IMR-90 (cell line): ENCODE data around the gene NCS1. TPM values are rescaled to one million over a fixed set of nuclear protein-coding genes. Genes with fewer than 3 reads are reported as not detected.

Experiments used
- ATAC-seq: fragments of 200-7000 bp; cut with Tn5 transposase; 2 replicates; pipeline ENCODE4 v1.9.1; 2020; ENCODE audit warnings: low read depth, mild to moderate bottlenecking, moderate library complexity
- BruUV-seq: library from RNA; stranded (reverse); fragments of 400-500 nt; replicated peaks from 2 replicates; lab custom pipeline; 2021; lab: Mats Ljungman, UMichigan
- CTCF ChIA-PET: fragments of 300-600 bp; formaldehyde crosslinking; extraction: SDS; loops from one replicate; lab custom pipeline; 2021; ENCODE audit warnings: antibody characterized with exemption; lab: Yijun Ruan, JAX
- POLR2A ChIA-PET: fragments of 300-600 bp; sonication (Branson Sonifier 250); formaldehyde crosslinking; loops from one replicate; lab custom pipeline; 2022; ENCODE audit warnings: antibody characterized with exemption; ENCODE audit not compliant: unreplicated experiment; lab: Charles Lee
- DNase-seq: peaks from one replicate; pipeline ENCODE4 v3.0.0; 2013
- H2AFZ ChIP-seq: replicated peaks from 2 replicates; pipeline ENCODE3; 2013; ENCODE audit warnings: low read length, mild to moderate bottlenecking; ENCODE audit not compliant: poor library complexity
- H2AK5ac ChIP-seq: 2 replicates; pipeline ENCODE4 v1.6.1; 2013; ENCODE audit warnings: low read depth, low read length, inconsistent platforms
- H2AK9ac ChIP-seq: replicated peaks from 2 replicates; pipeline ENCODE3; 2013; ENCODE audit warnings: mild to moderate bottlenecking, low read depth, low read length, moderate library complexity; ENCODE audit not compliant: poor library complexity
- H2BK120ac ChIP-seq: 2 replicates; pipeline ENCODE4 v1.6.1; 2013; ENCODE audit warnings: low read depth, low read length, inconsistent platforms
- H2BK15ac ChIP-seq: 3 replicates; pipeline ENCODE4 v1.6.1; 2013; ENCODE audit warnings: low read depth, low read length, inconsistent platforms
- H2BK20ac ChIP-seq: 2 replicates; pipeline ENCODE4 v1.6.1; 2013; ENCODE audit warnings: low read depth, mild to moderate bottlenecking, inconsistent platforms, low read length, moderate library complexity
- H2BK5ac ChIP-seq: 2 replicates; pipeline ENCODE4 v1.6.1; 2013; ENCODE audit warnings: mild to moderate bottlenecking, low read depth, low read length, inconsistent platforms; ENCODE audit not compliant: poor library complexity, severe bottlenecking
- H3K14ac ChIP-seq: replicated peaks from 2 replicates; pipeline ENCODE4 v1.6.1; 2013; ENCODE audit warnings: low read depth, low read length, inconsistent platforms
- H3K18ac ChIP-seq: 2 replicates; pipeline ENCODE4 v1.6.1; 2013; ENCODE audit warnings: low read depth, low read length, control low read depth
- H3K23ac ChIP-seq: 2 replicates; pipeline ENCODE4 v1.6.1; 2013; ENCODE audit warnings: low read depth, low read length, inconsistent platforms
- H3K27ac ChIP-seq: 2 replicates; pipeline ENCODE4 v1.5.1; 2013; ENCODE audit warnings: mild to moderate bottlenecking, control low read depth, low read length; ENCODE audit not compliant: insufficient read depth
- H3K27me3 ChIP-seq: 2 replicates; pipeline ENCODE4 v1.6.1; 2013; ENCODE audit warnings: low read length; ENCODE audit not compliant: control insufficient read depth, insufficient read depth
- H3K36me3 ChIP-seq: 2 replicates; pipeline ENCODE4 v1.6.1; 2013; ENCODE audit warnings: low read length, mixed read lengths; ENCODE audit not compliant: control insufficient read depth, insufficient read depth
- H3K4ac ChIP-seq: 2 replicates; pipeline ENCODE4 v1.6.1; 2013; ENCODE audit warnings: low read depth, low read length, inconsistent platforms
- H3K4me1 ChIP-seq: 2 replicates; pipeline ENCODE4 v1.6.1; 2013; ENCODE audit warnings: low read length, mixed read lengths; ENCODE audit not compliant: control insufficient read depth, insufficient read depth
- H3K4me2 ChIP-seq: 2 replicates; pipeline ENCODE4 v1.6.1; 2013; ENCODE audit warnings: low read depth, mild to moderate bottlenecking, control low read depth, low read length, moderate library complexity
- H3K4me3 ChIP-seq: 2 replicates; pipeline ENCODE4 v1.5.1; 2013; ENCODE audit warnings: low read depth, mild to moderate bottlenecking, control low read depth, low read length, moderate library complexity; ENCODE audit not compliant: insufficient read depth
- H3K56ac ChIP-seq: 2 replicates; pipeline ENCODE4 v1.6.1; 2013; ENCODE audit warnings: low read length, inconsistent platforms; ENCODE audit not compliant: insufficient read depth; ENCODE audit errors: extremely low read depth
- H3K79me1 ChIP-seq, 2 experiments: 2 replicates each; pipeline ENCODE4 v1.6.1; 2013; ENCODE audit warnings: low read length in 2 of 2, inconsistent platforms in 1 of 2, low read depth in 1 of 2
- H3K9ac ChIP-seq: 2 replicates; pipeline ENCODE4 v1.6.1; 2013; ENCODE audit warnings: low read depth, low read length, control low read depth
- H3K9me1 ChIP-seq: 2 replicates; pipeline ENCODE4 v1.6.1; 2013; ENCODE audit warnings: low read length, inconsistent platforms; ENCODE audit not compliant: insufficient read depth
- H3K9me3 ChIP-seq: 2 replicates; pipeline ENCODE4 v1.6.1; 2013; ENCODE audit warnings: low read length; ENCODE audit not compliant: control insufficient read depth, insufficient read depth
- H4K20me1 ChIP-seq: 2 replicates; pipeline ENCODE4 v1.6.1; 2013; ENCODE audit warnings: low read length, inconsistent platforms; ENCODE audit not compliant: insufficient read depth
- H4K5ac ChIP-seq: 2 replicates; pipeline ENCODE4 v1.6.1; 2013; ENCODE audit warnings: mild to moderate bottlenecking, low read depth, low read length, control low read depth
- H4K8ac ChIP-seq, 2 experiments: 2 replicates each; pipeline ENCODE4 v1.6.1; 2013; ENCODE audit warnings: low read depth in 2 of 2, low read length in 2 of 2, control low read depth in 1 of 2, inconsistent platforms in 1 of 2
- H4K91ac ChIP-seq: 2 replicates; pipeline ENCODE4 v1.6.1; 2013; ENCODE audit warnings: low read depth, low read length, inconsistent platforms; ENCODE audit not compliant: insufficient read depth
- BHLHE40 ChIP-seq: fragments of 150-350 bp; IDR thresholded peaks from 2 replicates; pipeline ENCODE4 v1.6.1; 2016; ENCODE audit warnings: mild to moderate bottlenecking, low read depth, low read length
- CHD1 ChIP-seq: IDR thresholded peaks from 2 replicates; pipeline ENCODE4 v1.6.1; 2012; ENCODE audit warnings: low read depth, low read length, improper control_type of control experiment
- CTCF ChIP-seq: conservative IDR thresholded peaks from 2 replicates; pipeline ENCODE4 v1.5.1; 2012; ENCODE audit warnings: mild to moderate bottlenecking, low read depth, low read length, improper control_type of control experiment
- FOS ChIP-seq: fragments of 150-350 bp; IDR thresholded peaks from 2 replicates; pipeline ENCODE4 v1.6.1; 2016; ENCODE audit warnings: low read depth, low read length
- NFE2L2 ChIP-seq: fragments of 150-350 bp; IDR thresholded peaks from 2 replicates; pipeline ENCODE4 v1.6.1; 2016; ENCODE audit warnings: low read depth, mild to moderate bottlenecking, low read length
- RAD21 ChIP-seq: IDR thresholded peaks from 2 replicates; pipeline ENCODE4 v1.6.1; 2012; ENCODE audit warnings: low read length, improper control_type of control experiment
- RCOR1 ChIP-seq: IDR thresholded peaks from 2 replicates; pipeline ENCODE4 v1.6.1; 2012; ENCODE audit warnings: mild to moderate bottlenecking, low read length, improper control_type of control experiment; ENCODE audit not compliant: insufficient replicate concordance
- WGBS, 2 experiments: methylation state at CpG; one replicate each; pipeline versions ENCODE4 v1.1.5 to v1.1.7; 2013; ENCODE audit warnings: missing lambda C conversion rate in 2 of 2; ENCODE audit not compliant: insufficient read length in 1 of 2; ENCODE audit errors: extremely low coverage in 2 of 2; 5-methylcytosine and 5-hydroxymethylcytosine counted together
- dilution Hi-C: fragments of 300-500 bp; cut with HindIII; formaldehyde crosslinking; loops from one replicate; pipeline ENCODE4 v1.14.3; 2018; ENCODE audit warnings: low sequenced_read_pairs; ENCODE audit not compliant: unreplicated experiment
- in situ Hi-C: fragments of 300-500 bp; cut with MboI; formaldehyde crosslinking; loops from 3 replicates; pipeline ENCODE4 v1.14.3; 2019; ENCODE audit warnings: low sequenced_read_pairs, inconsistent platforms, mixed read lengths
- intact Hi-C: fragments of 100-400 bp; cut with micrococcal nuclease; formaldehyde crosslinking; loops from 2 replicates; pipeline ENCODE4 v1.10.0; 2022
- polyA plus RNA-seq, 3 experiments: library from polyadenylated mRNA; depleted of rRNA; stranded (reverse); fragments of >200 nt; gene quantifications; 2 replicates each; pipeline ENCODE4 v1.2.3, GENCODE V29; 2012; ENCODE audit warnings: low replicate concordance in 1 of 3
- total RNA-seq: library from RNA; depleted of rRNA; stranded (reverse); fragments of >200 nt; gene quantifications from 2 replicates; pipeline ENCODE4 v1.2.3, GENCODE V29; 2012; rRNA removed

Gene NCS1
- total and polyA plus RNA-seq, 2 of the 4 experiments (the other 2 are of a cell fraction) = 41.0 to 60.5 TPM

GRCh38 chr9:130286072-130286770 is 114.0 kb downstream of the NCS1 start:
- Histone ChIP-seq H3K9ac (no peak overlapping the region), H4K20me1 (no peaks in the 10 kb centered on the region), H4K91ac (no peak overlapping the region), H3K27ac (no peak overlapping the region), H3K4me3 (no peak overlapping the region), H3K56ac (no peak overlapping the region), H3K9me1 (peaks cover 3% of the 10 kb centered on the region), H3K9me3 (no peaks in the 10 kb centered on the region; the same call in 1 of the 2 replicates), H3K27me3 (peaks cover 86% of the 10 kb centered on the region), H2AK5ac (no peak overlapping the region), H3K18ac (no peak overlapping the region), H3K36me3 (no peaks in the 10 kb centered on the region), H2BK15ac (no peak overlapping the region), H3K4ac (no peak overlapping the region), H3K4me1 (peaks cover 6% of the 10 kb centered on the region; the same call in 1 of the 2 replicates), H3K23ac (no peak overlapping the region), H2BK20ac (no peak overlapping the region), H2BK5ac (no peak overlapping the region), H2BK120ac (no peak overlapping the region), H3K79me1 (no peaks in the 10 kb centered on the region), H3K14ac (no peak overlapping the region), H4K8ac (no peak overlapping the region), H2AFZ (no peak overlapping the region), H3K4me2 (no peak overlapping the region), H2AK9ac (no peak overlapping the region), H4K5ac (no peak overlapping the region)
- no peak for TF ChIP-seq CTCF
- no peak for TF ChIP-seq NFE2L2
- TF ChIP-seq FOS = no peak
- no peak for TF ChIP-seq RCOR1
- no peak for TF ChIP-seq BHLHE40
- no peak for TF ChIP-seq CHD1
- TF ChIP-seq RAD21 = no peak
- dilution Hi-C loops (no loop called here), in situ Hi-C loops (no loop called here), intact Hi-C loops (no loop called here)
- ChIA-PET POLR2A (no interaction called here), CTCF (no interaction called here)
- WGBS, 2 experiments = 84% methylated on average over 9 of the region's 17 CpGs; no CpG with 5 or more reads in 1 of the 2 experiments
- no peak for ATAC-seq
- BruUV-seq = no TSS peak
- no peak for DNase-seq

Other genes with a start within 250 kb of the NCS1 start
- gene FNBP1, start 129.2 kb upstream of the NCS1 start, total RNA-seq = 15.4 and 21.4 TPM in 2 replicates
- 8.2 and 10.3 TPM in 2 replicates for gene FNBP1, start 129.2 kb upstream of the NCS1 start, polyA plus RNA-seq (2012; rRNA removed)
- gene GPR107, start 118.5 kb upstream of the NCS1 start, total RNA-seq = 16.7 and 17.8 TPM in 2 replicates
- 20.2 and 21.6 TPM in 2 replicates for gene GPR107, start 118.5 kb upstream of the NCS1 start, polyA plus RNA-seq (2012; rRNA removed)
- gene HMCN2, start 93.4 kb downstream of the NCS1 start, total RNA-seq = not detected in 2 replicates
- 0.02 and 0.03 TPM in 2 replicates for gene HMCN2, start 93.4 kb downstream of the NCS1 start, polyA plus RNA-seq (2012; rRNA removed)